ENCODE results near the gene DICER1.

DICER1 gene

GRCh38 chr14:95122621-95122945 lies 34.7 kb downstream of the DICER1 start:
- Histone ChIP-seq H3K9me3 (ENCODE audit: insufficient read depth, low read length) (no peaks in the 10 kb centered on the region), H3K4me2 (ENCODE audit: low read length) (no peak overlapping the region), H2AFZ (ENCODE audit: low read depth, low read length) (no peak overlapping the region), H3K9ac (ENCODE audit: low read length) (no peak overlapping the region), H4K20me1 (ENCODE audit: insufficient read depth, low read length) (no peaks in the 10 kb centered on the region), H3K4me3 (ENCODE audit: low read length) (no peak overlapping the region), H3K4me1 (ENCODE audit: low read length) (no peaks in the 10 kb centered on the region), H3K27ac (ENCODE audit: low read length) (no peak overlapping the region), H3K79me2 (ENCODE audit: low read length) (no peaks in the 10 kb centered on the region), H3K36me3 (replicated peaks; ENCODE audit: low read depth, low read length) (peaks cover 30% of the 10 kb centered on the region), H3K27me3 (ENCODE audit: low read depth, low read length) (no peaks in the 10 kb centered on the region)
- TF ChIP-seq EZH2phosphoT487 (IDR thresholded peaks at IDR 0.05; ENCODE audit: low read depth), result no peak
- TF ChIP-seq, protein P1, sequence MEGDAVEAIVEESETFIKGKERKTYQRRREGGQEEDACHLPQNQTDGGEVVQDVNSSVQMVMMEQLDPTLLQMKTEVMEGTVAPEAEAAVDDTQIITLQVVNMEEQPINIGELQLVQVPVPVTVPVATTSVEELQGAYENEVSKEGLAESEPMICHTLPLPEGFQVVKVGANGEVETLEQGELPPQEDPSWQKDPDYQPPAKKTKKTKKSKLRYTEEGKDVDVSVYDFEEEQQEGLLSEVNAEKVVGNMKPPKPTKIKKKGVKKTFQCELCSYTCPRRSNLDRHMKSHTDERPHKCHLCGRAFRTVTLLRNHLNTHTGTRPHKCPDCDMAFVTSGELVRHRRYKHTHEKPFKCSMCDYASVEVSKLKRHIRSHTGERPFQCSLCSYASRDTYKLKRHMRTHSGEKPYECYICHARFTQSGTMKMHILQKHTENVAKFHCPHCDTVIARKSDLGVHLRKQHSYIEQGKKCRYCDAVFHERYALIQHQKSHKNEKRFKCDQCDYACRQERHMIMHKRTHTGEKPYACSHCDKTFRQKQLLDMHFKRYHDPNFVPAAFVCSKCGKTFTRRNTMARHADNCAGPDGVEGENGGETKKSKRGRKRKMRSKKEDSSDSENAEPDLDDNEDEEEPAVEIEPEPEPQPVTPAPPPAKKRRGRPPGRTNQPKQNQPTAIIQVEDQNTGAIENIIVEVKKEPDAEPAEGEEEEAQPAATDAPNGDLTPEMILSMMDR (IDR thresholded peaks at IDR 0.05; ENCODE audit: low read depth, low read length), result no peak

DNA sequence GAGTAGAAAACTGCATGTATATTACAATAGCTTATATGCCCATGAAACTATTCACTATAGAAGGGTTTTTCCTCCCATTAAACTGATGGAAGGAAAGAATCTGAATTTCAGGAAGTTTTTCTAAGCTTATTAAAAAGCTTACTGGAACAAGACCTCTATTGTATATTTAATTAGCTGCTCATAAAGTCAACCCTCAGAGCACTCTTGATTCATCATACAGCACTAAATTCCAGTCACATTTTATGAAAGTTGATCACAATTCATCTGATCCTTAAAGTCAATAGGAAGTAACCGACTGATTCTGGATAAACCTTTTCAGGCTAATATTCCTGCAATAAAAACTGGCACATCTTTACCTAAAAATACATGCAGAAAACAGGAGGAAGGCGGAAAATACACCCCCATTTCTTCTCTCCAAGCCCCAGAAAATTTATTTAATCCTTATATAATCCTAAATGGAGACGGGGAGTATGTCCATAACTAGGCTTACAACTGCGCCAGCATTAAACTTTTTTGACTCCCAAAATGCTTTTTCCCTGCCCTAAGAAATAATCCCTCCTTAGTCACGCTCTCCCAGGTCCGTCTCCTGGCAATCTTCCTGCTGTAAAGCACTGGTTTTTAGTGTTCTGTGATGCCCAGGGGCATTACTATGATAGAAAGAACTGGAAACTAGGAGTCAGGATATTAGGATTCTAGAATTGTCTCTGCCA lies 35.3 kb downstream of the DICER1 start:
- Histone ChIP-seq H3K36me3 (replicated peaks; ENCODE audit: low read depth, low read length) (peaks cover 33% of the 10 kb centered on the region), H3K4me3 (ENCODE audit: low read length) (no peak overlapping the region)

DNA sequence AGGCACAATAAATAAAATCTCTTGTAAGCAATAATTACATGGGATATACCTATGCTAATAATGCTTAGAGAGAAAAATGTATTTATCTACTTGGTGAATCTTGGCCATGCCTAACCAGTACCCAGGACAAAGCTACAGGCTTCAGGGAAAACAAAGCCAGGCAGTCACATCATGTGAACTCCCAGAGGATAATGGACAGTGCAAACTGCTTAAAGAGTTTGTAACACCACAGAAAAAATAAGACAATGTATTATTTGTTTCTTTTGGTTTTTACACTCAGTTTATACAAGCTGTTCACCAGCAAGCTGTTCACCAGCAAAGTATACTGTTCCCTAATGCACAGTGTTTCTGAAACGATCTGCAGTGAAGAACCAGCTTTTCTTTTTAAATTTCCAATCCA lies 38.0 kb downstream of the DICER1 start:
- Histone ChIP-seq H3K4me3 (ENCODE audit: low read length) (no peak overlapping the region), H3K79me2 (ENCODE audit: low read length) (no peaks in the 10 kb centered on the region), H2AFZ (ENCODE audit: low read depth, low read length) (no peak overlapping the region), H3K27ac (ENCODE audit: low read length) (no peak overlapping the region), H3K36me3 (replicated peaks; ENCODE audit: low read depth, low read length) (peaks cover 34% of the 10 kb centered on the region), H4K20me1 (ENCODE audit: insufficient read depth, low read length) (no peaks in the 10 kb centered on the region), H3K4me2 (ENCODE audit: low read length) (no peak overlapping the region), H3K4me1 (ENCODE audit: low read length) (no peaks in the 10 kb centered on the region), H3K27me3 (ENCODE audit: low read depth, low read length) (no peaks in the 10 kb centered on the region), H3K9me3 (ENCODE audit: insufficient read depth, low read length) (no peaks in the 10 kb centered on the region), H3K9ac (ENCODE audit: low read length) (no peak overlapping the region)
- TF ChIP-seq, protein P1 (IDR thresholded peaks at IDR 0.05; ENCODE audit: low read depth, low read length), result no peak
- no peak for TF ChIP-seq EZH2phosphoT487 (IDR thresholded peaks at IDR 0.05; ENCODE audit: low read depth)

More for the DNA sequence above, 35.3 kb downstream of the DICER1 start:
- Histone ChIP-seq H3K4me1 (ENCODE audit: low read length) (no peaks in the 10 kb centered on the region), H2AFZ (ENCODE audit: low read depth, low read length) (no peak overlapping the region), H3K79me2 (ENCODE audit: low read length) (no peaks in the 10 kb centered on the region), H3K4me2 (ENCODE audit: low read length) (no peak overlapping the region), H3K27me3 (ENCODE audit: low read depth, low read length) (no peaks in the 10 kb centered on the region), H3K9ac (ENCODE audit: low read length) (no peak overlapping the region), H3K9me3 (ENCODE audit: insufficient read depth, low read length) (no peaks in the 10 kb centered on the region), H4K20me1 (ENCODE audit: insufficient read depth, low read length) (no peaks in the 10 kb centered on the region), H3K27ac (ENCODE audit: low read length) (no peak overlapping the region)
- TF ChIP-seq, protein P1 (IDR thresholded peaks at IDR 0.05; ENCODE audit: low read depth, low read length), result no peak
- TF ChIP-seq EZH2phosphoT487 (IDR thresholded peaks at IDR 0.05; ENCODE audit: low read depth), result no peak

DNA sequence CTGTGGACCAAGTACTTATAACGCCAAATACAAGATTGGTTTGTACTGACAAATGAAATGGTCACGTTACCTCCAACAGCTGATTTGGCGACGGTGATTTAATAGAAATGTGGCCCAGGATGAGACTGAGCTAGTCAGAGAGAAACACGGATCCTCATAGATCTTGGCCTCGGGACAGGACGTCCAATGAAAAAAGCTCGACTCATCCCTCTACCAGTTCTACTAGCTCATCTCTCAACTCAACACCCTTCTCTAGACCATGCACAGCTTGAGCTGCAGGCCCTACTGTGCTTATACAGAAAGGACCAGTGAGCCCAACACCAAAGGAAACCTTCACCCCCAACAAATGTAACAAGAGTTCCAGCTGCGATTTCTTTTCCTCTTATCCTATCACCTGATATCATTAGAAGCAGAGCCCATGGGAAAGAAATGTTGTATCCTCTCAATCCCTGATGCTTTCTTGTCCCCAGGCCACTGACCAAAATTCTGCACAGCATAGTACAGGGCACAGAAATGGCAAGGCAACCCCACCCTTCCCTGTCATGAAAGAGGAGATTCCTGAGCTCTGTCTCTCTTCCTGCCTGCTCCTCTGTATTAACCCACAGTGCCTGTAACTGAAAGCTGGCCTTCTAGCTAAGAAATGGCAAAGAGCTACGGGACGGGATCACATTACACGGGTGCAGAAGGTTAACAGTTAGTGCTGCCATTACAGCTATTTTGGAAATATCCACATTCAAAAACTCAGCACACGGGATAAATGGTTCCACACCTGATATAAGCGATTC lies 39.2 kb downstream of the DICER1 start:
- no peaks in the 10 kb centered on the region for H3K9me3 ChIP-seq (ENCODE audit: insufficient read depth, low read length)
- H3K4me2 ChIP-seq (ENCODE audit: low read length), result no peak overlapping the region
- H3K4me1 ChIP-seq (ENCODE audit: low read length), result no peaks in the 10 kb centered on the region
- H3K4me3 ChIP-seq (ENCODE audit: low read length), result no peak overlapping the region
- H3K36me3 ChIP-seq (replicated peaks; ENCODE audit: low read depth, low read length), result peaks cover 32% of the 10 kb centered on the region
- TF ChIP-seq EZH2phosphoT487 (IDR thresholded peaks at IDR 0.05; ENCODE audit: low read depth), result no peak
- TF ChIP-seq, protein P1 (IDR thresholded peaks at IDR 0.05; ENCODE audit: low read depth, low read length), result no peak
- H3K27ac ChIP-seq (ENCODE audit: low read length), result no peak overlapping the region
- no peaks in the 10 kb centered on the region for H4K20me1 ChIP-seq (ENCODE audit: insufficient read depth, low read length)
- no peak overlapping the region for H2AFZ ChIP-seq (ENCODE audit: low read depth, low read length)
- H3K79me2 ChIP-seq (ENCODE audit: low read length), result no peaks in the 10 kb centered on the region
- H3K9ac ChIP-seq (ENCODE audit: low read length), result no peak overlapping the region
- H3K27me3 ChIP-seq (ENCODE audit: low read depth, low read length), result no peaks in the 10 kb centered on the region
